SH-SY5Y (cell line): ENCODE measurements around the gene CORO2A.

Experiments
- GATA2 ChIP-seq: IDR thresholded peaks from 2 replicates; pipeline ENCODE4 v1.6.1; 2011; ENCODE audit warnings: mild to moderate bottlenecking, low read depth, low read length
- GATA3 ChIP-seq: IDR thresholded peaks from 2 replicates; pipeline ENCODE4 v1.6.1; 2011; ENCODE audit warnings: low read depth, mild to moderate bottlenecking, low read length, moderate library complexity

DNA sequence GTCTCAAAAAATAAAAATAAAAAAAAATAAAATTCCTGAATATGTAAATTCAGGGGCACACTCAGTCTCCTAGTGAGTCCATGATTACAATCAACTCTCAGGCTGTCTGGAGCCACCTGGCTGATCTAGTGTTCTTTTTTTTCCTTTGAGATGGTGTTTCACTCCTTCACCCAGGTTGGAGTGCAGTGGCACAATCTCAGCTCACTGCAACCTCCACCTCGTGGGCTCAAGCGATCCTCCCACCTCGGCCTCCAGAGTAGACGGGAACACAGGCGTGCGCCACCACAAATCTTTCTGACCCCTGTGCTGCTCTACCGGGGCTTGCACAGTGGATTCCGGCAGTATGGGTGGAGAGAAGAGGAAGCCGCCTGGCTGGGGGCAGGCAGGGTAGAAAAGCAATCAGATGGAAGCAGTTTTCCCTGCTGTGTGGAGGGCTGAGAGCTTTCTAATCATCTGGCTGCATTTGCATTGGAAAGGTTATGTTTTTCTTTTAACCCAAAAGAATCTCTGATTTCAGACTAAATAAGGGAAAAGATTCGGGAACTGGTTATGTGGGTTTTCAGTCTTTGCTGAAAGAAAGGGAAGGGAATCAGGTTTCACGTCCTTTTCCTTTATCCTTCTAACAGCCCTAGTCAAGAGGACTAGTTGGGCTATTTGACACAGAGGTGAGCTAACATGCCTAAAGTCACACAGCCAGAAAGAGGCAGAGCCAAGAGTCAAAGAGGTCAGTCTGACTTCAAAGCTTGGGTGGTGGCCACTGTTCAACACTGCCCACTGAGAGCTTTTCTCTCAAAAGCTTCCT is 26.3 kb upstream of the CORO2A start:
- no peak for TF ChIP-seq GATA2
- TF ChIP-seq GATA3, result no peak
